GM21447 (cell line): ENCODE measurements around the gene CASP1.

Experiments used
- ATAC-seq: cut with Tn5 transposase; IDR thresholded peaks from one replicate; pipeline ENCODE4 v1.9.1; 2021; ENCODE audit not compliant: unreplicated experiment

CASP1 gene

GRCh38 chr11:104992781-104993180 lies 42.2 kb downstream of the CASP1 start:
- no peak for ATAC-seq

GRCh38 chr11:104991994-104992393 lies 43.0 kb downstream of the CASP1 start:
- no peak for ATAC-seq

GRCh38 chr11:104984808-104985207 lies 50.1 kb downstream of the CASP1 start:
- ATAC-seq = no peak

DNA sequence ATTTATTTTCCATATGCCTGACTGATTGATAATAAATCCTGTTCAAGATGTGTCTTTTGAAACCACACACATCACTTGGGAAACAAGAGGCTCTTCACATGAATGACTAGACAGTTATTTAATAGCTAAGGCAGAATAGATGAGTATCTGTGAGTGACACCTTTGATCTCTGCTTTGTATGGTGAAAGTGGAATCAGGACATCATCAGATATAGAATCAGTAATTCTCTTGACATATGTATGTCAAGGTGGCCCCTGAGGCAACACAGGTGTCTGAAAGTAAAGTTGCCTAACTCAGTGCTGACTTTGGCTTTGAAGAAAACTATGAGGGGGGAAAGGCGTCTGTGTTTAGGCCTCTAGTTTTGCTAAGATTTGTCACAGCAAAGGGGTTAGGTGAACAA lies 55.1 kb downstream of the CASP1 start:
- no peak for ATAC-seq
